Measurements from ENCODE around the gene ZNF3.

Gene ZNF3

DNA sequence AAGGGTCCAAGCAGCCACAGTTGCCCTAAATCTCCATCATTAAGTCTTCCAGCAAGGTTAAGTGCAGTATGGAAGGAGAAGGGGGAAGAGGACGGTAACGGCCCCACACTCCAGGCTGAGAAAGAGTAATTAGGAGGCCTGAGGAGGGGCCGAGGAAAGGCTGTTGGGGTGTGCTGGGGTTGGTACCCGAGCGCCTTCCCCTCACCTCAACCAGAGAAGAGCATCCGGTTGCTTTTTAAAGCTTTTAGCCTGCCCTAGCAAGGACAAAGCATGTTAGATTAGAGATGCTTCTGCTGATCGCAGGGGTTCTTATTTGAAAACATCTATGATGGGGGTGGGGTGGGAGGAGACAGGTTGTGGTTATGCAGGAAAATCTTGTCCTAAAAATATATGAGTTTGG, 40.9 kb downstream of the ZNF3 start:
- H3K9ac ChIP-seq (ENCODE audit: insufficient read length), result no peak overlapping the region
- peaks cover 18% of the 10 kb centered on the region for H3K36me3 ChIP-seq (ENCODE audit: insufficient read depth, low read length)
- no peak overlapping the region for H3K27ac ChIP-seq
- no peak for TF ChIP-seq FOXP2 (optimal IDR thresholded peaks at IDR 0.05; ENCODE audit: control extremely low read depth, extremely low read length, insufficient read depth)
- no peak for TF ChIP-seq EZH2 (IDR thresholded peaks at IDR 0.05)
- no peak for TF ChIP-seq POLR2AphosphoS5 (IDR thresholded peaks at IDR 0.05; ENCODE audit: borderline replicate concordance, low read depth, low read length)
- DNase-seq (ENCODE audit: low read depth, low spot score), result no peak
- no peak overlapping the region for H3K4me3 ChIP-seq
- no peaks in the 10 kb centered on the region for H3K9me3 ChIP-seq (ENCODE audit: low read depth, low read length)

DNA sequence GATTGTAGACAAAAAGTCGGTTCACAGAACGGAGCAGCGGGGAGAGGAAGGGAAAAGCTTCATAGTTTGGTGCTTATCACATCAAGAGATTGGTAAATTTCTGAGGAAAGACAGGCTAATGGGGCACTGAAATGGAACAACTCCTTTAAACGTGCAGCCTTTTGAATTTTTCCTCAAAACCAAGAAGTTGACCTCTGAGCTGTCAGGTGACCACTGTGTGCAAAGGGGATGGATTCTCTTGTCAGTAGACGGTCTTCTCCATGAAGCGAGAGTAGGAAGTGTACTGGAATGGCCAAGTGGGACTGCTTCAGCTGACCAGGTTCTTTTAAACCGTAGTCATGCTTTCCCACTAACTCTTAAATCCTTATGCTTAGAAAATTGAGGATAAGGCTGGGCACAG, 43.2 kb downstream of the ZNF3 start:
- H3K9me3 ChIP-seq (ENCODE audit: low read depth, low read length), result no peaks in the 10 kb centered on the region
- no peak for DNase-seq (ENCODE audit: low read depth, low spot score)
- peaks cover 40% of the 10 kb centered on the region for H3K36me3 ChIP-seq (ENCODE audit: insufficient read depth, low read length)
- H3K9ac ChIP-seq (ENCODE audit: insufficient read length), result no peak overlapping the region
- no peak for TF ChIP-seq POLR2AphosphoS5 (IDR thresholded peaks at IDR 0.05; ENCODE audit: borderline replicate concordance, low read depth, low read length)
- TF ChIP-seq EZH2 (IDR thresholded peaks at IDR 0.05), result no peak
- no peak for TF ChIP-seq FOXP2 (optimal IDR thresholded peaks at IDR 0.05; ENCODE audit: control extremely low read depth, extremely low read length, insufficient read depth)
- no peak overlapping the region for H3K4me3 ChIP-seq
- no peak overlapping the region for H3K27ac ChIP-seq

DNA sequence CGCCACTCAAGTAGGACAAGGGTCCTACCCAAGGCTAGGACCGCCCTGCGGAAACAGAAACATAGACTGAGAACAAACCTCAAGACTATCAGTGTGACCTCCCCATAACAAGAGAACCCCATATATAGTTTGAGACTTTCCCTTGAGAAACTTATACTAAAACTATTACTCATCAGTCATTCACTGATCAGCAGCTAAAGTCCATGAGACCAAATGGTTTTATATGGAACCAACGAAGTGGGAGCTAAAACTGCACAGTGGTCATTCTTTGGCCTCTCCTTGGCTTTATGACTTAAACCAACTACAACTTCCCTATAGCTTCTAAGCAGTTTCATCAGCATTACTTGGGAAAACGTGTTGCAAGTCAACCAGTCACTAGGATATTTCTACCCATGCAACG, 45.6 kb downstream of the ZNF3 start:
- Histone ChIP-seq H3K27ac (no peak overlapping the region), H3K9me3 (ENCODE audit: low read depth, low read length) (no peaks in the 10 kb centered on the region), H3K9ac (ENCODE audit: insufficient read length) (no peak overlapping the region), H3K4me3 (no peak overlapping the region), H3K36me3 (ENCODE audit: insufficient read depth, low read length) (peaks cover 62% of the 10 kb centered on the region)
- DNase-seq (ENCODE audit: low read depth, low spot score), result no peak
- TF ChIP-seq POLR2AphosphoS5 (IDR thresholded peaks at IDR 0.05; ENCODE audit: borderline replicate concordance, low read depth, low read length), result no peak

DNA sequence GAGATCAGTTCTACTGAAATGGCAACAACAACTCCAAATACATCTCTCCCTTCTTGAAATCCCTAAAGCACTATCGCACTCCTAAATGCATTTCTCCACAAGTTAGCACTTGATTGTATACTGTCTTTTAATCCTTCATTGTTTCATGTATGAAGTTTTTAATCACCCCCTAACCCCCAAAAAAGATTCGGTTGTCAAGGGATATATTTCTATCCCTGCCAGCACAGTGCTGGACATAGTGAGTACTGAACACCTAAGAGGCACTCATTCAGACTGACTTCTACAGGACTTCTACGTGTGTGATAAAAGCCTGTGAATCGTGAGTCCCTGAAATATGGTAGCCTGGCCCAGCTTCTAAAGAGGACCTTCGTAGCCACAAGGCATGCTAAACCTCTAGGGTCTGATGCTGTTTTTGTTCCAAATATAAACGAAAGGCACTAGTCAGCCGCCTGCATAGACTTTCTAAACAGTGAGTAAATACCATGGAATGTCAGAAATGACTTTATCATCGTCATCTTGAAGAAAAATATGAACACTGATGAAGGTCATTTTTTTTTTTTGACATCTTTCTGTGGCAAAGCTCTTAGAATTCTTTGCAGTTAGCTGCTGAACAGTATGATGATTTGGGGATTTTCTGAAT, 46.5 kb downstream of the ZNF3 start:
- Histone ChIP-seq H3K36me3 (ENCODE audit: insufficient read depth, low read length) (peaks cover 71% of the 10 kb centered on the region), H3K9ac (ENCODE audit: insufficient read length) (no peak overlapping the region), H3K27ac (no peak overlapping the region), H3K4me3 (no peak overlapping the region), H3K9me3 (ENCODE audit: low read depth, low read length) (no peaks in the 10 kb centered on the region)
- TF ChIP-seq POLR2AphosphoS5 (IDR thresholded peaks at IDR 0.05; ENCODE audit: borderline replicate concordance, low read depth, low read length), result no peak
- no peak for TF ChIP-seq FOXP2 (optimal IDR thresholded peaks at IDR 0.05; ENCODE audit: control extremely low read depth, extremely low read length, insufficient read depth)
- TF ChIP-seq EZH2 (IDR thresholded peaks at IDR 0.05), result no peak
- DNase-seq (ENCODE audit: low read depth, low spot score), result no peak

DNA sequence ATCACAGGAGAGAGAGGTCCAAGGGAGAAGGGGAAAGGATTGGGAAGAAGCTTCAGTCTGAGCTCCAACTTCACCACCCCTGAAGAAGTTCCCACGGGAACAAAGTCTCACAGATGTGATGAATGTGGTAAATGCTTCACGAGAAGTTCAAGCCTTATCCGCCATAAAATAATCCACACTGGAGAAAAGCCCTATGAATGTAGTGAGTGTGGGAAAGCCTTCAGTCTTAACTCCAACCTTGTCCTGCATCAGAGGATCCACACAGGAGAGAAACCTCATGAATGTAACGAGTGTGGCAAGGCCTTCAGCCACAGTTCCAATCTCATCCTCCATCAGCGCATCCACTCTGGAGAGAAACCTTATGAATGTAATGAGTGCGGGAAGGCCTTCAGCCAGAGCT, 48.0 kb downstream of the ZNF3 start:
- H3K36me3 ChIP-seq (ENCODE audit: insufficient read depth, low read length), result peaks cover 77% of the 10 kb centered on the region
- no peak for DNase-seq (ENCODE audit: low read depth, low spot score)
- H3K9me3 ChIP-seq (ENCODE audit: low read depth, low read length), result no peaks in the 10 kb centered on the region
- no peak overlapping the region for H3K27ac ChIP-seq
- TF ChIP-seq FOXP2 (optimal IDR thresholded peaks at IDR 0.05; ENCODE audit: control extremely low read depth, extremely low read length, insufficient read depth) (no peak), EZH2 (IDR thresholded peaks at IDR 0.05) (no peak), POLR2AphosphoS5 (IDR thresholded peaks at IDR 0.05; ENCODE audit: borderline replicate concordance, low read depth, low read length) (no peak)
- no peak overlapping the region for H3K9ac ChIP-seq (ENCODE audit: insufficient read length)
- H3K4me3 ChIP-seq, result no peak overlapping the region

DNA sequence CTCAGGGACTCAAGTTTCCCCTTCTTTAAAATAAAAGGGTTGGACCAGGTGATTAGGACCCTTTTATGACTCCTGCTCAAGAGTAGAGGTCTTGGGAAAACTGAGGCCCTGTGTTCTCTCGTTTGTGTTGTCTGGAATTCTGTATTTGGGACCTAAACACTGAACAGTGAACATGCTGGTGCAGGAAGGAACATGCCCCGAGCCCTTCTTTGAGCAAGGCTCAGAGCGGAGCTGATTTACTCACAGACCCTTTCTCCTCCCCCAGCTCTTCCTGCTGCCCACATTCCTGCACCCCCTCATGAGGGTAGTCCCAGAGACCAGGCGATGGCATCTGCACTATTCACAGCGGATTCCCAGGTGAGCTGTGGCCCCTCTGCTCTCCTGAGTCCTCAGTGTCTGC, 51.9 kb downstream of the ZNF3 start:
- no peaks in the 10 kb centered on the region for H3K9me3 ChIP-seq (ENCODE audit: low read depth, low read length)
- no peak for DNase-seq (ENCODE audit: low read depth, low spot score)
- H3K4me3 ChIP-seq, result no peak overlapping the region
- TF ChIP-seq FOXP2 (optimal IDR thresholded peaks at IDR 0.05; ENCODE audit: control extremely low read depth, extremely low read length, insufficient read depth), result no peak
- no peak for TF ChIP-seq EZH2 (IDR thresholded peaks at IDR 0.05)
- no peak for TF ChIP-seq POLR2AphosphoS5 (IDR thresholded peaks at IDR 0.05; ENCODE audit: borderline replicate concordance, low read depth, low read length)
- H3K27ac ChIP-seq, result no peak overlapping the region
- H3K36me3 ChIP-seq (ENCODE audit: insufficient read depth, low read length), result peaks cover 72% of the 10 kb centered on the region
- H3K9ac ChIP-seq (ENCODE audit: insufficient read length), result no peak overlapping the region

DNA sequence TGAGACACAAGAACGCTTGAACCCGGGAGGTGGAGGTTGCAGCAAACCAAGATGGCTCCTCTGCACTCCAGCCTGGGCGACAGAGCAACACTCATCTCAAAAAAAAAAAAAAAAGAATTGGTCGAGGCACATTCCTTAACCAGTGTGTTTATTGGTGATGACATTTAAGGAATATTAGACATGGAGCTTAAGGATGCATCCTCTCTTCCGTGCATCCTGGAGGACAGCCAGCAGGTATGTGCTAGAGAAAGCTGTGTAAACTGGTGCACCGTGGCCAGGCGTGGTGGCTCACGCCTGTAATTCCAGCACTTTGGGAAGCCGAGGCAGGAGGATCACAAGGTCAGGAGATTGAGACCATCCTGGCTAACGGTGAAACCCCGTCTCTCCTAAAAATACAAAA, 54.3 kb downstream of the ZNF3 start:
- H3K27ac ChIP-seq, result no peak overlapping the region
- H3K36me3 ChIP-seq (ENCODE audit: insufficient read depth, low read length), result peaks cover 74% of the 10 kb centered on the region
- H3K9ac ChIP-seq (ENCODE audit: insufficient read length), result no peak overlapping the region
- no peaks in the 10 kb centered on the region for H3K9me3 ChIP-seq (ENCODE audit: low read depth, low read length)
- TF ChIP-seq POLR2AphosphoS5 (IDR thresholded peaks at IDR 0.05; ENCODE audit: borderline replicate concordance, low read depth, low read length), result no peak
- TF ChIP-seq EZH2 (IDR thresholded peaks at IDR 0.05), result no peak
- TF ChIP-seq FOXP2 (optimal IDR thresholded peaks at IDR 0.05; ENCODE audit: control extremely low read depth, extremely low read length, insufficient read depth), result no peak
- no peak overlapping the region for H3K4me3 ChIP-seq
- DNase-seq (ENCODE audit: low read depth, low spot score), result no peak

DNA sequence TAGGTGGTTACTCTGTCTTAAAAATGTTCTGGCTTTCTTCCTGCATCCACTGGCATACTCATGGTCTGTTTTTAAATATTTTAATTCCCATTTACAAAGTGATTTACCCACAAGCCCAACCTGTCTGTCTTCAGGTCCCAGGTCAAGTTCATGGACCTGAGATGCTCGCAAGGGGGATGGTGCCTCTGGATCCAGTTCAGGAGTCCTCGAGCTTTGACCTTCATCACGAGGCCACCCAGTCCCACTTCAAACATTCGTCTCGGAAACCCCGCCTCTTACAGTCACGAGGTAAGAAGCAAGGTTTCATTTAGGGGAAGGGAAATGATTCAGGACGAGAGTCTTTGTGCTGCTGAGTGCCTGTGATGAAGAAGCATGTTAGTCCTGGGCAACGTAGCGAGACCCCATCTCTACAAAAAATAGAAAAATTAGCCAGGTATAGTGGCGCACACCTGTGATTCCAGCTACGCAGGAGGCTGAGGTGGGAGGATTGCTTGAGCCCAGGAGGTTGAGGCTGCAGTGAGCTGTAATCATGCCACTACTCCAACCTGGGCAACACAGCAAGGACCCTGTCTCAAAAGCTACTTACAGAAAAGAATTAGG, 57.4 kb downstream of the ZNF3 start:
- no peak for TF ChIP-seq FOXP2 (optimal IDR thresholded peaks at IDR 0.05; ENCODE audit: control extremely low read depth, extremely low read length, insufficient read depth)
- Histone ChIP-seq H3K9me3 (ENCODE audit: low read depth, low read length) (no peaks in the 10 kb centered on the region), H3K4me3 (no peak overlapping the region), H3K27ac (no peak overlapping the region), H3K9ac (ENCODE audit: insufficient read length) (no peak overlapping the region), H3K36me3 (ENCODE audit: insufficient read depth, low read length) (peaks cover 60% of the 10 kb centered on the region)
- DNase-seq (ENCODE audit: low read depth, low spot score), result no peak

DNA sequence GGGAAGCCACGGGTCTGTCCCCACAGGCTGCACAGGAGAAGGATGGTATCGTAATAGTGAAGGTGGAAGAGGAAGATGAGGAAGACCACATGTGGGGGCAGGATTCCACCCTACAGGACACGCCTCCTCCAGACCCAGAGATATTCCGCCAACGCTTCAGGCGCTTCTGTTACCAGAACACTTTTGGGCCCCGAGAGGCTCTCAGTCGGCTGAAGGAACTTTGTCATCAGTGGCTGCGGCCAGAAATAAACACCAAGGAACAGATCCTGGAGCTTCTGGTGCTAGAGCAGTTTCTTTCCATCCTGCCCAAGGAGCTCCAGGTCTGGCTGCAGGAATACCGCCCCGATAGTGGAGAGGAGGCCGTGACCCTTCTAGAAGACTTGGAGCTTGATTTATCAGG, 58.0 kb downstream of the ZNF3 start:
- Histone ChIP-seq H3K9me3 (ENCODE audit: low read depth, low read length) (no peaks in the 10 kb centered on the region), H3K9ac (ENCODE audit: insufficient read length) (no peak overlapping the region), H3K4me3 (no peak overlapping the region), H3K36me3 (ENCODE audit: insufficient read depth, low read length) (peaks cover 66% of the 10 kb centered on the region), H3K27ac (no peak overlapping the region)
- TF ChIP-seq EZH2 (IDR thresholded peaks at IDR 0.05) (no peak), FOXP2 (optimal IDR thresholded peaks at IDR 0.05; ENCODE audit: control extremely low read depth, extremely low read length, insufficient read depth) (no peak), POLR2AphosphoS5 (IDR thresholded peaks at IDR 0.05; ENCODE audit: borderline replicate concordance, low read depth, low read length) (no peak)
- no peak for DNase-seq (ENCODE audit: low read depth, low spot score)
